Measurements from ENCODE around the gene HK1. TPM values are rescaled to one million over a fixed set of nuclear protein-coding genes. Genes with fewer than 3 reads are reported as not detected.

Gene HK1
- total RNA-seq, 1 donor from 2014 or later = 88.8 TPM

- Mint-ChIP-seq H3K9me3 (no peaks in the 10 kb centered on the region), H3K4me3 (no peak overlapping the region), H3K27ac (ENCODE audit: unreplicated experiment) (no peak overlapping the region), H3K27me3 (ENCODE audit: low read depth) (no peaks in the 10 kb centered on the region), H3K36me3 (ENCODE audit: low read depth) (no peaks in the 10 kb centered on the region), H3K4me1 (peaks cover 53% of the 10 kb centered on the region)
- no peak for TF ChIP-seq CTCF (conservative IDR thresholded peaks at IDR 0.05)
- DNase-seq (ENCODE audit: low read depth, low spot score) = no peak
These were observed 56.8 kb downstream of the HK1 start for GRCh38 chr10:69335063-69335587.

GRCh38 chr10:69335613-69336012 is 57.3 kb downstream of the HK1 start:
- Mint-ChIP-seq H3K4me1 (peaks cover 55% of the 10 kb centered on the region), H3K36me3 (ENCODE audit: low read depth) (no peaks in the 10 kb centered on the region), H3K27ac (ENCODE audit: unreplicated experiment) (no peak overlapping the region), H3K27me3 (ENCODE audit: low read depth) (no peaks in the 10 kb centered on the region), H3K9me3 (no peaks in the 10 kb centered on the region), H3K4me3 (no peak overlapping the region)
- no peak for DNase-seq (ENCODE audit: low read depth, low spot score)
- TF ChIP-seq CTCF (conservative IDR thresholded peaks at IDR 0.05) = no peak

GRCh38 chr10:69336952-69337295 is 58.6 kb downstream of the HK1 start:
- no peaks in the 10 kb centered on the region for H3K9me3 Mint-ChIP-seq
- peaks cover 56% of the 10 kb centered on the region for H3K4me1 Mint-ChIP-seq
- no peak for DNase-seq (ENCODE audit: low read depth, low spot score)
- no peak overlapping the region for H3K27ac Mint-ChIP-seq (ENCODE audit: unreplicated experiment)
- no peak for TF ChIP-seq CTCF (conservative IDR thresholded peaks at IDR 0.05)
- H3K4me3 Mint-ChIP-seq = no peak overlapping the region
- no peaks in the 10 kb centered on the region for H3K27me3 Mint-ChIP-seq (ENCODE audit: low read depth)
- no peaks in the 10 kb centered on the region for H3K36me3 Mint-ChIP-seq (ENCODE audit: low read depth)

- no peak for DNase-seq (ENCODE audit: low read depth, low spot score)
- H3K9me3 Mint-ChIP-seq = no peaks in the 10 kb centered on the region
- H3K4me1 Mint-ChIP-seq = peaks cover 50% of the 10 kb centered on the region
- no peaks in the 10 kb centered on the region for H3K36me3 Mint-ChIP-seq (ENCODE audit: low read depth)
- H3K4me3 Mint-ChIP-seq = peak overlapping the region; percentile 39
- H3K27ac Mint-ChIP-seq (ENCODE audit: unreplicated experiment) = peak overlapping the region; percentile 37
- TF ChIP-seq CTCF (conservative IDR thresholded peaks at IDR 0.05) = no peak
- no peaks in the 10 kb centered on the region for H3K27me3 Mint-ChIP-seq (ENCODE audit: low read depth)
These were observed 59.2 kb downstream of the HK1 start for GRCh38 chr10:69337296-69338132.

- DNase-seq (ENCODE audit: low read depth, low spot score) = no peak
- H3K27ac Mint-ChIP-seq (ENCODE audit: unreplicated experiment) = peak overlapping the region; percentile 37
- peaks cover 44% of the 10 kb centered on the region for H3K4me1 Mint-ChIP-seq
- H3K9me3 Mint-ChIP-seq = no peaks in the 10 kb centered on the region
- H3K27me3 Mint-ChIP-seq (ENCODE audit: low read depth) = no peaks in the 10 kb centered on the region
- no peak for TF ChIP-seq CTCF (conservative IDR thresholded peaks at IDR 0.05)
- no peaks in the 10 kb centered on the region for H3K36me3 Mint-ChIP-seq (ENCODE audit: low read depth)
- H3K4me3 Mint-ChIP-seq = peak overlapping the region; percentile 39
These were observed 59.8 kb downstream of the HK1 start for GRCh38 chr10:69338133-69338456.

All from neural crest cell (in vitro differentiated cells).